Measurements from ENCODE around the gene C1QTNF4.
A peak's percentile ranks its signal among the peaks of the same experiment; 100 is the strongest.
"Not testable (repeated sequence)": the region's sequence is repeated elsewhere in the genome, so short reads cannot be mapped to it uniquely, and the experiment has no call there.

Gene C1QTNF4

DNA sequence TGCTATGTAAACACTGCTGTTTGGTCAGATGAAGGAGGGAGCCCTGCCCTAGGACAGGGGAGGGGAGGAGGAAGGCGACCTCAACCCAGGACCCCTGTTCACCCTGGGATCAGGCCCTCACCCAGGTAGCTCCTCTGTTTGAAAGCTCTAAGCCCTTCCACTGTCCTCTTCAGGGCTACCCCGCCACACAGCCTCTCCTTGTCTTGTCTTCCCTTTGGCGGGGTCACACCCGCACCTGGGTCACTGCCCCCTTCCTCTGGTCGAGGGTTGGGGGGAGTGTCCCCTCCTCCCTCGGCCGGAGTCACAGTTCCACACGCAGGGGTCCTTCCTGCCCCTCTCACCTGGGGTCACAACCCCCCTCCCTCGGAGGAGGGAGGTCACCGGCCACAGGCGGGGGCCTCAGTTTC is 29.3 kb downstream of the C1QTNF4 start:
- no peak for DNase-seq

GRCh38 chr11:47564366-47564765 is 29.8 kb downstream of the C1QTNF4 start:
- DNase-seq: not testable (repeated sequence)

GRCh38 chr11:47562393-47562792 is 31.8 kb downstream of the C1QTNF4 start:
- peak; percentile 31 for DNase-seq

- no peak for DNase-seq
Observed at GRCh38 chr11:47560426-47560825, 33.8 kb downstream of the C1QTNF4 start.

GRCh38 chr11:47558695-47559094 is 35.5 kb downstream of the C1QTNF4 start:
- no peak for DNase-seq

GRCh38 chr11:47557004-47557403 is 37.2 kb downstream of the C1QTNF4 start:
- DNase-seq: not testable (repeated sequence)

- DNase-seq: no peak
Observed at GRCh38 chr11:47553406-47553743, 40.8 kb downstream of the C1QTNF4 start.

DNA sequence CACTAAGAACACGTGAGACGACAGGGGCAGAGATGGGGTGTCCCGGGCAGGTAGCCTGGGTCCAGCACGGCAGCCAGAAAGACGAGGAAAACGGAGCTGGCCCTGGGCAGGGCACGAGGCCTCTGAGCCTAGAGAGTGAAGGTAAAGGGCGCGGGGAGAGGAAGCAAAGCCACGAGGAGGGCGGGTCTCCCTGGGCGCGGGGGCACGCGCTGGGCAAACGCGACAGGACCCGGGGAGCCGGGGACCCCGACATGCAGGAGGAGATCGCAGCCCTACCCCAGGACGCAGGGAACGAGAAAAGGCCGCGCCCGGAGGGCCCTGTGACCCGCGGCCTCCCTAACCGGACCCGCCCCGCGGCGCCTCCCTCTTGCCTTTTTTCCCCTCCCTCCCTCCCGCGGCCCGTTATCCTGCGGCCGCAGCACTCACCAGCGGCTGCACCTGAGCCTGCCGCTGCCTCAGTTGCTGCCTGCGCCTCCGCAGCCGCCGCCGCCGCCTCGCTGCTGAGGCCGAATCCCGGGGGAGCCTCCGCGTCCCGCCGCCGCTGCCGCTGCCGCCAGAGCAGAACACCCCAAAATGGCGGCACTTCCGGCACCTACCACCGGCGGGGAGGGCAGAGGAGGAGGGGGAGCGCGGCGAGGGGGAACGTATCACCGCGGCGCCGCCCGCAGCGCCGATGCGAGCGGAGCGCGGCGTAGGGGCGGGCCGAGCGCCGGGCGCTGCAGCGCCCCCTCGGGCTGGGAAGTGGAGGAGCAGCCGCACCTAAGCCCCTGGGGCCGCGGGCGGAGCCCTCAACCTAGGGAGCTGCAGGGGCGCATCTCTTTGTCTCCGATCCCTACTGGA is 41.4 kb downstream of the C1QTNF4 start, which contains the start of gene CELF1:
TSS of gene CELF1 (minus strand) at position 567 of the 840 bp plus-strand sequence. CDS start 53,609 bp downstream, outside the sequence.
- peak; percentile 97 for DNase-seq

GRCh38 chr11:47552056-47552565 is 42.1 kb downstream of the C1QTNF4 start:
- DNase-seq: no peak

- DNase-seq: no peak
Observed at GRCh38 chr11:47551086-47551485, 43.1 kb downstream of the C1QTNF4 start.

- no peak for DNase-seq
Observed at GRCh38 chr11:47550288-47551047, 43.7 kb downstream of the C1QTNF4 start.

- not testable (repeated sequence) for DNase-seq
Observed at GRCh38 chr11:47546274-47546673, 47.9 kb downstream of the C1QTNF4 start.

DNA sequence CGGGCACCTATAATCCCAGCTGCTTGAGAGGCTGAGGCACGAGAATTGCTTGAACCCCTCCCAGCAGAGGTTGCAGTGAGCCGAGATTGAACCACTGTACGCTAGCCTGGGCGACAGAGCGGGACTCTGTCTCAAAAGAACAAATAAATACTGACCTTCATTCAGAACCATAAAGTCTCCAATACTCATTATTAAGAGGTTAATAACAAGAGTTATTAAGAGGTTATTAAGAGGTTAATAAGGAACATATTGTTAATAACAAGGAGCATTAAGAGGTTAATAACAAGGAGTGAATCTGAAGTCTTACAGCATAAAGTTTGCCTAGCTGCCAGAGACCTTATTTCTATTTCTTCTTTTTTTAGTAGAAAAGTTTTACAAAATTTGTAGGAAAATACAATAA is 48.9 kb downstream of the C1QTNF4 start:
- no peak for DNase-seq

- no peak for DNase-seq
Observed at GRCh38 chr11:47541070-47541469, 53.1 kb downstream of the C1QTNF4 start.

GRCh38 chr11:47539681-47540039 is 54.6 kb downstream of the C1QTNF4 start:
- DNase-seq: no peak
